Measurements from ENCODE around the gene QPCTL. TPM values are rescaled to one million over a fixed set of nuclear protein-coding genes. Genes with fewer than 3 reads are reported as not detected.
"Not testable (repeated sequence)": the region's sequence is repeated elsewhere in the genome, so short reads cannot be mapped to it uniquely, and the experiment has no call there.

QPCTL gene
- total RNA-seq, 4 donors from 2014 or later: 5.4 to 16.3 (median 12.5) TPM

- Histone ChIP-seq H3K36me3 (peaks cover 11 to 17% of the 10 kb centered on the region in 2 donors), H3K4me3 (replicated peaks in 1 of 3) (peak overlapping the region in 2 of 3 donors; percentile 50 to 84), H3K27ac (peak overlapping the region; percentile 91 to 98 (median 95)), H3K9me3 (no peaks in the 10 kb centered on the region), H3K27me3 (no peaks in the 10 kb centered on the region), H3K4me1 (peaks cover 17 to 21% of the 10 kb centered on the region in 2 donors)
- intact Hi-C loops (cut with DNase I): loop anchor here (10.0 kb wide), 1 partner anchor 48 kb away; the partner anchor contains the start of gene SIX5
- 1 to 3% methylated on average over 24 of the region's 24 CpGs for WGBS, 2 donors
- DNase-seq: peak; percentile 55 to 61
- TF ChIP-seq CTCF (IDR thresholded peaks at IDR 0.05) (no peak), POLR2A (IDR thresholded peaks at IDR 0.05) (no peak)
Observed at GRCh38 chr19:45716359-45717130, 24.1 kb downstream of the QPCTL start.

- peak in 1 of 2 donors; percentile 89 for TF ChIP-seq POLR2A (IDR thresholded peaks at IDR 0.05)
- peak in 2 of 6 experiments; percentile 4 to 21 for TF ChIP-seq CTCF (IDR thresholded peaks at IDR 0.05)
- Histone ChIP-seq H3K9me3 (no peaks in the 10 kb centered on the region), H3K4me1 (peaks cover 17 to 21% of the 10 kb centered on the region in 2 donors), H3K36me3 (peaks cover 3 to 8% of the 10 kb centered on the region in 2 donors), H3K27me3 (no peaks in the 10 kb centered on the region), H3K4me3 (replicated peaks in 1 of 3) (peak overlapping the region in 2 of 3 donors; percentile 50 to 84), H3K27ac (peak overlapping the region; percentile 91 to 98 (median 95))
- DNase-seq: peak; percentile 99
- 0 to 1% methylated on average over 37 to 49 of the region's 51 CpGs for WGBS, 2 donors
- intact Hi-C loops (cut with DNase I): loop anchor here (10.0 kb wide), 1 partner anchor 47 kb away; the partner anchor contains the start of gene SIX5
Observed at GRCh38 chr19:45717131-45717982, 24.9 kb downstream of the QPCTL start.

GRCh38 chr19:45717983-45718650 is 25.7 kb downstream of the QPCTL start:
- peak overlapping the region in 2 of 3 donors; percentile 27 to 31 for H3K4me3 ChIP-seq (replicated peaks in 1 of 3)
- no peak for DNase-seq
- H3K4me1 ChIP-seq: peaks cover 17 to 21% of the 10 kb centered on the region in 2 donors
- intact Hi-C loops (cut with DNase I): loop anchor here (10.0 kb wide), 1 partner anchor 47 kb away; the partner anchor contains the start of gene SIX5
- H3K36me3 ChIP-seq: peaks cover 1 to 4% of the 10 kb centered on the region in 2 donors
- TF ChIP-seq CTCF (IDR thresholded peaks at IDR 0.05) (no peak), POLR2A (IDR thresholded peaks at IDR 0.05) (no peak)
- peak overlapping the region; percentile 91 to 98 (median 95) for H3K27ac ChIP-seq
- H3K27me3 ChIP-seq: no peaks in the 10 kb centered on the region
- 68 to 82% methylated on average over 8 to 12 of the region's 12 CpGs for WGBS, 2 donors
- no peaks in the 10 kb centered on the region for H3K9me3 ChIP-seq

- H3K9me3 ChIP-seq; H3K4me3 ChIP-seq (replicated peaks in 1 of 3); H3K27me3 ChIP-seq; intact Hi-C loops (cut with DNase I); DNase-seq; H3K36me3 ChIP-seq: not testable (repeated sequence)
- peak overlapping the region in 1 of 3 donors; percentile 62 for H3K27ac ChIP-seq
- H3K4me1 ChIP-seq: peaks cover 17 to 21% of the 10 kb centered on the region in 2 donors
- WGBS, 2 donors: 97 to 98% methylated on average over 11 of the region's 11 CpGs
Observed at GRCh38 chr19:45720065-45720464, 27.6 kb downstream of the QPCTL start.

- H3K27ac ChIP-seq; H3K9me3 ChIP-seq; H3K36me3 ChIP-seq; DNase-seq; H3K4me3 ChIP-seq (replicated peaks in 1 of 3); intact Hi-C loops (cut with DNase I); H3K27me3 ChIP-seq: not testable (repeated sequence)
- peaks cover 9 to 26% of the 10 kb centered on the region in 2 donors for H3K4me1 ChIP-seq
- 94 to 95% methylated on average over 18 of the region's 18 CpGs for WGBS, 2 donors
Observed at GRCh38 chr19:45728683-45729082, 36.2 kb downstream of the QPCTL start.

Data from thyroid gland (tissue), 4 donors.